ENCODE results near the gene CEACAM21.

CEACAM21 gene

DNA sequence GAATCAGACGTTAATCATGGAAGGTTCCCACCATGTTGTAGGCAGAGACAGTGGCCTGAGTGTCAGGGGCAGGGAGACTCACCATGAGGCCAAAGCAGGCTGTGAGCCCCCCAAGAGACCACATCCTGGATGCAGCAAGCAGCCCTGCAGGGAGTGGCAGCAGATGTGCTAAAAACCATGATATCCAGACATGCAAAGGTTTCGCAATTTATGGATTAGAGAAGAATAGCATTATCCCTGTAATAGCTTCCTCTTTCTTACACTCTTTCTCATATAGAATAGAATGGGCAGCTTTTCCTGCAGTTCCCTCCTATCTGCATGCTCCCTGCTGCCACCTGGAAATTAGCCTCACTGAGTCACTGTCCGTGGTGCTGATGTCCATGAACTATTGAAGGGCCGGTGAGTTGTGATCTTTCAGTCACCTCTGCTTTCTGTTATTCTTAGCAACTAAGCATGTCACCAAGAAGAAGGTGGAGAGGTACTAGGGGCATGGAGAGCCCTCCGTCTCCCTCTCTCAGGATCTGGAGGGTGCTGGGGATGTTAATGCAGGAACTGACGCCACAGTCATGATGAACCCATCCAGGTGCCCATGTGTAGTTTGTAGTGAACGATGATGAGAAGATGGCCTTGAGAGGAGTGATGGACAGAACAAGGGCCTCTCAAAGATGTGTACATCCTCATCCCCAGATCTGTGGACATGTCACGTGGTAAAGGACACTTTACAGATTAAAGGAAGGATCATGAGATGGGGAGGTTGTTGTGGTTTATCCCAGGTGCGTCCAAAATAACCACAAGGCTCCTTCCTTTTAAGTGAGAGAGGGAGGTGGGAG lies 41.0 kb downstream of the CEACAM21 start:
- TF ChIP-seq CTCF (IDR thresholded peaks at IDR 0.05; ENCODE audit: control extremely low read depth, extremely low read depth, low read depth, missing control alignments): no peak
- no peak for DNase-seq (ENCODE audit: extremely low spot score)
- POLR2A ChIA-PET: no interaction called here
- CTCF ChIA-PET: interaction anchor here (1.1 to 2.2 kb wide), 2 partner anchors 25 to 161 kb away, joined by 3 to 9 read pairs; no protein-coding TSS in a partner anchor

DNA sequence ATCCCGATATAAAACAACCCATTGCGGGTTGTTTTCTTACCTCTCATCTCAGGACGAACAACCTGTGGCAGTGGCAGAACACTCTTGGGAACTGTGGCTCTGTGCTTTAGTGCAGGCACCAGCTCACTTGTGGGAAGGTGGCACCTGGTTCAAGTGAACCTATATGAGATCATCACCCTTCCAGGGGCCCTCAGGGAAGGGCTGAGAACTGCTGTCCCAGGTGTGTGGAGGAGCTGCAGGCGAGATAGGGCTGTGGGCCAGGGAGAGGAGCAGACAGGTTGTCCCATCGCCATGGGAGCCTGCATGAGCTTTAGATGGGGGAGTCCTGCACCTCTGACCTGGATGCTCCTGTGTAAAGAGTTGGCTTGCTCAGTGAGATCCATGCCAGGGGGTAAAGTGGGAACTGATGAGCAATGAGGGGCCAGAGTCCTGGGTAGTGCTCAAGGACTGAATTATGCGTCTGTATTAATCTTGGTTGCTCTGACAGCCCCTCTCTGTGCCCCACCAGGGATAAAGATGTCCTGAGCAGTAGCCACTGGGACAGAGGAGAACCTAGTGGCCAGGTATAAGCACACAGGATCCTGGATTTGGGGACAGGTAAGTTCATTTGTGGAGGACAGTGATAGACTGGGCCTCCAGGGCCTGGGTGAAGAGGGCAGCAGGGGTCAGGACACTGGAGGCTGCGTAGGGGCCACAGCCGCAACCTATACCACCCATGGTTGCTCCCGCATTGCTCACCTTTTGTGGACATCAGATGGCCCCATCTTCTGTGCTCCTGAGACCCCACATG lies 42.2 kb downstream of the CEACAM21 start:
- DNase-seq (ENCODE audit: extremely low spot score): no peak
- POLR2A ChIA-PET: no interaction called here
- CTCF ChIA-PET: interaction anchor here (1.1 to 2.2 kb wide), 2 partner anchors 24 to 162 kb away, joined by 3 to 9 read pairs; no protein-coding TSS in a partner anchor
- no peak for TF ChIP-seq CTCF (IDR thresholded peaks at IDR 0.05; ENCODE audit: control extremely low read depth, extremely low read depth, low read depth, missing control alignments)

GRCh38 chr19:41619018-41619556 lies 43.1 kb downstream of the CEACAM21 start:
- ChIA-PET CTCF (no interaction called here), POLR2A (no interaction called here)
- DNase-seq (ENCODE audit: extremely low spot score): no peak
- TF ChIP-seq CTCF (IDR thresholded peaks at IDR 0.05; ENCODE audit: control extremely low read depth, extremely low read depth, low read depth, missing control alignments): no peak

DNA sequence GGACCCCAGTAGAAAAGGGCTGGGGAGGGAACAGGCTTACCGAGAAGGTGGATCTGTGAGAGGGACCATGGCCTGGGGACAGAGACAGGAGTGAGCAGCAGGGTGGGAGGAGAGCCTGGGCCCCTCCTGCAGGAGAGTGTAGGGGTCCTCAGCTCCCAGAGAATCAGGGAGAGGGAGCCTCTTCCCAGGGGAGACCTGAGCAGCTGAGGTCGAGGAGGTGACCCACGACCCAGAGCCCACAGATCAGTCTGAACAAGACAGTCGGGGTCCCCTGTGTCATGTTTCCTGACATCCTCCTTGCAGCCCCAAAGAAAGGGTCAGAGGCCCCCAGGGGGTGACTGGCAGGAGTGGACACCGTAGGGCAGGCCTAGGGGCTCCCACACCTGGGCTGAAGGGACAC lies 44.2 kb downstream of the CEACAM21 start:
- TF ChIP-seq CTCF (IDR thresholded peaks at IDR 0.05; ENCODE audit: control extremely low read depth, extremely low read depth, low read depth, missing control alignments): no peak
- ChIA-PET CTCF (no interaction called here), POLR2A (no interaction called here)
- DNase-seq (ENCODE audit: extremely low spot score): no peak

DNA sequence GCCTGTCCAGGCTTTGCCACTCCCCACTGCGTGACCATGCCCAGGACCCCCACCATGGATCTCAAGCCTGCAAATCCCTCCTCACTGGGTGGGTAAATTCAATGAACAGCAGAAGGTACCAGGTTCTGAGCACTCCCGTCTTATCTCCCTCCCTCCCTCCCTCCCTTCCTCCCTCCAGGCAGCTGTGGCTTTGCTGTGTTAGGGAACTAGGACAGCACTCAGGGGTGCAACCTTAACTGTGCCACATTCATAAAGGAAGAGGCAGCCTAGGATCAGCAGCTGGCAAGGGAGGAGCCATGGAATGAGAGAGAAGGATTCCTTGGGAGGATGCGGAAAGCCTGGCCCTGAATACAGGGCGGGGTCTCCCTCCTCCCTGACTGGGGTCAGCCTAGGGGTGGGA lies 45.3 kb downstream of the CEACAM21 start:
- TF ChIP-seq CTCF (IDR thresholded peaks at IDR 0.05; ENCODE audit: control extremely low read depth, extremely low read depth, low read depth, missing control alignments): no peak
- ChIA-PET CTCF (interaction anchor here (1.1 kb wide), 1 partner anchor 21 kb away, joined by 3 read pairs; no protein-coding TSS in a partner anchor), POLR2A (no interaction called here)
- DNase-seq (ENCODE audit: extremely low spot score): no peak

DNA sequence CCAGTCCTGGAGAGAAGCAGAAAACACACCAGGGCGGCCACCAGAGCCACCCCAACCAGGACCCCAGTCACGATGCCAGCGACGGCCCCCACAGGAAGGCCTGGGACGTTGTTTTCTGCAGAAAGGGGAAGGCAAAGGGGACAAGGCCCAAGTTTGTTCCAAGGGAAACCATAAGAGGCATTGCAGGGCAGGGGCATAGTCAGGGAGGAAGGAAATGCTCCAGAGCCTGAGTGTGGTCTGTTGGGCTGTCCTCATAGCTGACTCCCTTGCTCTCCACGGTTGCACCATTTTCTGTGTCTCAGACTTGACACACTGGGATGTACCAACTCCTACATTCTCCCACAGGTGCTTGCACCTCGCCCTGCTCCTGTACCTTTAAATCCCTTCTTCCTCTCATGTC lies 45.7 kb downstream of the CEACAM21 start:
- ChIA-PET CTCF (interaction anchor here (1.1 kb wide), 1 partner anchor 20 kb away, joined by 3 read pairs; no protein-coding TSS in a partner anchor), POLR2A (no interaction called here)
- TF ChIP-seq CTCF (IDR thresholded peaks at IDR 0.05; ENCODE audit: control extremely low read depth, extremely low read depth, low read depth, missing control alignments): no peak
- no peak for DNase-seq (ENCODE audit: extremely low spot score)

Measured in GM10248 (cell line).